CD14-positive monocyte (primary cell): ENCODE data around the gene TUBB4A. TPM values are rescaled to one million over a fixed set of nuclear protein-coding genes. Genes with fewer than 3 reads are reported as not detected.

Source experiments
- DNase-seq, 3 donors: peaks; one replicate each; pipeline ENCODE4 v3.0.0-alpha.2; 2011 to 2022
- H2AFZ ChIP-seq: 2 replicates; pipeline ENCODE4 v1.6.0; 2012; ENCODE audit warnings: mild to moderate bottlenecking, low read depth, low read length, inconsistent platforms; ENCODE audit not compliant: insufficient read depth, poor library complexity, severe bottlenecking
- H3K27ac ChIP-seq, 2 donors: 1 replicate in 1 of 2; 2 replicates in 1 of 2; pipeline ENCODE4 v1.5.1; 2012 to 2013; ENCODE audit warnings: low read length in 2 of 2, control low read depth in 1 of 2, inconsistent platforms in 1 of 2, low read depth in 1 of 2, mild to moderate bottlenecking in 1 of 2
- H3K27me3 ChIP-seq, 2 donors: one replicate each; pipeline versions ENCODE4 v1.6.0 to v1.6.1; 2011 to 2013; ENCODE audit warnings: low read length in 2 of 2; ENCODE audit not compliant: control insufficient read depth in 2 of 2, insufficient read depth in 2 of 2
- H3K36me3 ChIP-seq, 2 donors: replicated peaks in 1 of 2; 1 replicate in 1 of 2; 2 replicates in 1 of 2; pipeline versions ENCODE4 v1.5.1 to v1.6.1; 2012 to 2013; ENCODE audit warnings: low read length in 2 of 2, control low read depth in 1 of 2, inconsistent platforms in 1 of 2, mild to moderate bottlenecking in 1 of 2; ENCODE audit not compliant: insufficient read depth in 2 of 2, control insufficient read depth in 1 of 2
- H3K4me1 ChIP-seq, 2 donors: 1 replicate in 1 of 2; 2 replicates in 1 of 2; pipeline versions ENCODE4 v1.5.1 to v1.6.1; 2012 to 2013; ENCODE audit warnings: low read length in 2 of 2, control low read depth in 1 of 2, inconsistent platforms in 1 of 2, mild to moderate bottlenecking in 1 of 2, moderate library complexity in 1 of 2; ENCODE audit not compliant: insufficient read depth in 2 of 2, control insufficient read depth in 1 of 2
- H3K4me2 ChIP-seq: replicated peaks from 2 replicates; pipeline ENCODE3; 2012; ENCODE audit warnings: low read length, moderate library complexity, mild to moderate bottlenecking; ENCODE audit not compliant: poor library complexity, severe bottlenecking; ENCODE audit errors: extremely low read depth
- H3K4me3 ChIP-seq, 3 experiments: fragments of 200-600 bp in 1 of 3; sonication (generic) in 1 of 3; replicated peaks in 1 of 3; 1 replicate in 2 of 3; 2 replicates in 1 of 3; pipeline ENCODE4 v1.5.1; 2011 to 2013; ENCODE audit warnings: low read length in 3 of 3, mild to moderate bottlenecking in 3 of 3, control low read depth in 2 of 3, low read depth in 2 of 3, inconsistent platforms in 1 of 3, moderate library complexity in 1 of 3
- H3K79me2 ChIP-seq: 2 replicates; pipeline ENCODE4 v1.6.0; 2012; ENCODE audit warnings: mild to moderate bottlenecking, control low read depth, inconsistent platforms, low read length, moderate library complexity; ENCODE audit not compliant: insufficient read depth
- H3K9ac ChIP-seq: 2 replicates; pipeline ENCODE4 v1.6.0; 2017; ENCODE audit warnings: low read length, mild to moderate bottlenecking; ENCODE audit not compliant: insufficient read depth, poor library complexity, severe bottlenecking
- H3K9me3 ChIP-seq, 2 donors: replicated peaks in 1 of 2; 1 replicate in 1 of 2; 2 replicates in 1 of 2; pipeline versions ENCODE4 v1.5.1 to v1.6.1; 2012 to 2013; ENCODE audit warnings: low read length in 2 of 2, control low read depth in 1 of 2; ENCODE audit not compliant: control insufficient read depth in 1 of 2, insufficient read depth in 1 of 2
- H4K20me1 ChIP-seq: 2 replicates; pipeline ENCODE4 v1.6.0; 2012; ENCODE audit warnings: mild to moderate bottlenecking, low read length, control low read depth, moderate library complexity; ENCODE audit not compliant: insufficient read depth
- H3K27ac Mint-ChIP-seq, 7 donors: one replicate each; pipeline ENCODE4 v1.8.0; 2020; ENCODE audit warnings: mild to moderate bottlenecking in 7 of 7, mixed read lengths in 7 of 7, moderate library complexity in 6 of 7, inconsistent platforms in 2 of 7
- H3K27me3 Mint-ChIP-seq, 3 donors: one replicate each; pipeline ENCODE4 v1.8.0; 2021 to 2022; ENCODE audit warnings: low read depth in 3 of 3, mild to moderate bottlenecking in 3 of 3, mixed read lengths in 3 of 3, moderate library complexity in 3 of 3, inconsistent platforms in 1 of 3
- H3K36me3 Mint-ChIP-seq, 2 donors: one replicate each; pipeline ENCODE4 v1.8.0; 2020; ENCODE audit warnings: mixed read lengths in 2 of 2, inconsistent platforms in 1 of 2, mild to moderate bottlenecking in 1 of 2
- H3K4me1 Mint-ChIP-seq: one replicate; pipeline ENCODE4 v1.8.0; 2020; ENCODE audit warnings: mild to moderate bottlenecking, mixed read lengths
- H3K4me3 Mint-ChIP-seq, 2 donors: one replicate each; pipeline ENCODE4 v1.8.0; 2020; ENCODE audit warnings: mild to moderate bottlenecking in 2 of 2, mixed read lengths in 2 of 2, moderate library complexity in 1 of 2
- H3K9me3 Mint-ChIP-seq, 7 donors: one replicate each; pipeline ENCODE4 v1.8.0; 2020 to 2022; ENCODE audit warnings: mixed read lengths in 7 of 7, mild to moderate bottlenecking in 6 of 7, moderate library complexity in 6 of 7, inconsistent platforms in 2 of 7
- WGBS: methylation state at CpG from one replicate; pipeline ENCODE4 v1.1.5; 2013; ENCODE audit warnings: missing lambda C conversion rate; ENCODE audit not compliant: insufficient coverage; 5-methylcytosine and 5-hydroxymethylcytosine counted together
- intact Hi-C, 2 donors: fragments of 100-400 bp; cut with micrococcal nuclease; formaldehyde crosslinking; loops; one replicate each; pipeline versions ENCODE4 v1.15.0 to v1.15.1; 2023
- polyA plus RNA-seq, 3 donors: library from polyadenylated mRNA; depleted of rRNA in 1 of 3; unstranded in 2 of 3; stranded (reverse) in 1 of 3; fragments of 300-500 nt in 2 of 3; fragments of >200 nt in 1 of 3; fragmentation: Illumina TruSeq in 2 of 3; gene quantifications; 1 replicate in 2 of 3; 2 replicates in 1 of 3; pipeline ENCODE4 v1.2.3, GENCODE V29; 2012 to 2021
- TF ChIP-seq, protein P1 (sequence below): fragments of 200-600 bp; IDR thresholded peaks from one replicate; pipeline ENCODE4 v1.8.0; 2022; ENCODE audit warnings: antibody characterized with exemption, mild to moderate bottlenecking

Gene TUBB4A
- polyA plus RNA-seq, 3 donors: 0.16 TPM; not detected in 2

DNA sequence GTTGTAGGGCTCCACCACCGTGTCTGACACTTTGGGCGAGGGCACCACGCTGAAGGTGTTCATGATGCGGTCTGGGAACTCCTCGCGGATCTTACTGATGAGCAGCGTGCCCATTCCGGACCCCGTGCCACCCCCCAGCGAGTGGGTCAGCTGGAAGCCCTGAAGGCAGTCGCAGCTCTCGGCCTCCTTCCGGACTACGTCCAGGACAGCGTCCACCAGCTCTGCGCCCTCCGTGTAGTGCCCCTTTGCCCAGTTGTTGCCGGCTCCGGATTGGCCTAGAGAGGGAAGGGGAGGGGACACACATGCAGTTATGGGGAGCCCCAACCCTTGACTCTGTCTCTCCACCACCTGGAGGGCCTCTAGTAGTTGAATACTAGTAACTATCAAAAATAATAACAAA lies 6.2 kb downstream of the TUBB4A start:
- no peak overlapping the region for H3K9ac ChIP-seq
- peaks cover 10 to 11% of the 10 kb centered on the region in 2 donors for H3K9me3 ChIP-seq
- 95% methylated on average over 13 of the region's 19 CpGs for WGBS
- H3K4me1 ChIP-seq: peaks cover 13 to 15% of the 10 kb centered on the region in 2 donors
- no peak overlapping the region for H3K4me3 ChIP-seq
- peaks cover 12 to 26% (median 26%) of the 10 kb centered on the region in 3 donors for H3K27me3 Mint-ChIP-seq
- no peak overlapping the region for H3K27ac ChIP-seq
- no peaks in the 10 kb centered on the region for H4K20me1 ChIP-seq
- peaks cover 16% of the 10 kb centered on the region for H3K4me1 Mint-ChIP-seq
- no peak overlapping the region for H3K4me3 Mint-ChIP-seq
- H3K27ac Mint-ChIP-seq: peak overlapping the region in 1 of 7 donors; percentile 25
- H3K36me3 Mint-ChIP-seq: peaks cover 0 to 3% of the 10 kb centered on the region in 2 donors
- H2AFZ ChIP-seq: no peak overlapping the region
- intact Hi-C loops: no loop called here
- DNase-seq: no peak
- peaks cover 8 to 15% (median 9%) of the 10 kb centered on the region in 7 donors for H3K9me3 Mint-ChIP-seq
- H3K36me3 ChIP-seq: no peaks in the 10 kb centered on the region
- peaks cover 5 to 14% of the 10 kb centered on the region in 2 donors for H3K27me3 ChIP-seq
- TF ChIP-seq, protein P1, sequence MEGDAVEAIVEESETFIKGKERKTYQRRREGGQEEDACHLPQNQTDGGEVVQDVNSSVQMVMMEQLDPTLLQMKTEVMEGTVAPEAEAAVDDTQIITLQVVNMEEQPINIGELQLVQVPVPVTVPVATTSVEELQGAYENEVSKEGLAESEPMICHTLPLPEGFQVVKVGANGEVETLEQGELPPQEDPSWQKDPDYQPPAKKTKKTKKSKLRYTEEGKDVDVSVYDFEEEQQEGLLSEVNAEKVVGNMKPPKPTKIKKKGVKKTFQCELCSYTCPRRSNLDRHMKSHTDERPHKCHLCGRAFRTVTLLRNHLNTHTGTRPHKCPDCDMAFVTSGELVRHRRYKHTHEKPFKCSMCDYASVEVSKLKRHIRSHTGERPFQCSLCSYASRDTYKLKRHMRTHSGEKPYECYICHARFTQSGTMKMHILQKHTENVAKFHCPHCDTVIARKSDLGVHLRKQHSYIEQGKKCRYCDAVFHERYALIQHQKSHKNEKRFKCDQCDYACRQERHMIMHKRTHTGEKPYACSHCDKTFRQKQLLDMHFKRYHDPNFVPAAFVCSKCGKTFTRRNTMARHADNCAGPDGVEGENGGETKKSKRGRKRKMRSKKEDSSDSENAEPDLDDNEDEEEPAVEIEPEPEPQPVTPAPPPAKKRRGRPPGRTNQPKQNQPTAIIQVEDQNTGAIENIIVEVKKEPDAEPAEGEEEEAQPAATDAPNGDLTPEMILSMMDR: no peak
- no peaks in the 10 kb centered on the region for H3K79me2 ChIP-seq
- H3K4me2 ChIP-seq: no peak overlapping the region

- Histone ChIP-seq H2AFZ (no peak overlapping the region), H3K27ac (no peak overlapping the region), H4K20me1 (no peaks in the 10 kb centered on the region), H3K9ac (no peak overlapping the region), H3K4me2 (no peak overlapping the region), H3K36me3 (no peaks in the 10 kb centered on the region), H3K79me2 (no peaks in the 10 kb centered on the region), H3K4me3 (no peak overlapping the region), H3K4me1 (peaks cover 13 to 15% of the 10 kb centered on the region in 2 donors), H3K27me3 (peaks cover 0 to 2% of the 10 kb centered on the region in 2 donors), H3K9me3 (peaks cover 10 to 11% of the 10 kb centered on the region in 2 donors)
- H3K9me3 Mint-ChIP-seq: peaks cover 8 to 16% (median 9%) of the 10 kb centered on the region in 7 donors
- H3K4me1 Mint-ChIP-seq: peaks cover 22% of the 10 kb centered on the region
- 93% methylated on average over 8 of the region's 8 CpGs for WGBS
- no peak overlapping the region for H3K27ac Mint-ChIP-seq
- H3K27me3 Mint-ChIP-seq: peaks cover 5 to 18% (median 15%) of the 10 kb centered on the region in 3 donors
- TF ChIP-seq, protein P1: no peak
- DNase-seq: no peak
- H3K4me3 Mint-ChIP-seq: no peak overlapping the region
- intact Hi-C loops: no loop called here
- peaks cover 0 to 3% of the 10 kb centered on the region in 2 donors for H3K36me3 Mint-ChIP-seq
These were observed 7.6 kb downstream of the TUBB4A start for GRCh38 chr19:6494438-6495036.
